HG02885 (cell line): ENCODE data around the gene BACE2.
"Not testable (repeated sequence)": the region's sequence is repeated elsewhere in the genome, so short reads cannot be mapped to it uniquely, and the experiment has no call there.

ENCODE experiments used
- ATAC-seq: cut with Tn5 transposase; IDR thresholded peaks from one replicate; pipeline ENCODE4 v1.9.1; 2021; ENCODE audit warnings: mild to moderate bottlenecking; ENCODE audit not compliant: unreplicated experiment, poor library complexity

Gene BACE2

DNA sequence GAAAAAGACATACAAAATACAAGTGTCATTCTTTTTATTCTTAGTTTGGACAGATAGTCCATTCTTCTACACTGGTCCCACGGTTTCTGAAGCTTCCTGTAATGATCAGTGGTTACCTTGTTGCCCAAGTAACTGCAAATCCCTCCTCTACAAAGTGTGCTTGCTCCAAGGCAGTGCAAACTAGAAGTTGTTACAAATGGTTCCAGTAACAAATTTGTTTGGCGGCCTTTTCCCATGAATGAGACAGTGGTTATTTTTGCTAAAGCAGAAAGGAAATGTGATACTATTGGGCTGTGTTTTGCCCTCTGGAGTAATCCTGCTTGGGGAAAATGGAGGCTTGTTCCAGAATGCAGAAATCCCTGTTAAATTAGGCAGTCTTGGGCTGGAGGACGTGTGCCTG, 8.9 kb downstream of the BACE2 start:
- ATAC-seq, result no peak

DNA sequence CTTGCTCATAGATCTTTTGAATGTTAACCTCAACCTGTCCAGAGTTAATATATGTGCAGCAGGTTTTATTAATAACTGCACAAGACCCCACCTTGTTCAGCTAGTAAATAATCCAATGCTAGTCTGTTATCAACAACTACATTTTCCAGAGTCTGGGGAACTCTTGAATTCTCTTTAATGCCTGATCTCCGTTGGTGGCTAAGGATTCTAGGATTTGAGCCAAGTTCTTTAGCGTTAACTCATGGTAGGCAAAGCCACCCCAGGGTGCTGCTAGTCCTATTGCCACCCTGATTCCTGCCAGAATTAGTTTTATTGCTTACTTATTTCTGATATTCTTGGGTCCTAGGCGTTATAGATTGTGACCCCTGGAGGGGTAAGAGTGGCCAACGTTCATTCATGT, 12.8 kb downstream of the BACE2 start:
- no peak for ATAC-seq

DNA sequence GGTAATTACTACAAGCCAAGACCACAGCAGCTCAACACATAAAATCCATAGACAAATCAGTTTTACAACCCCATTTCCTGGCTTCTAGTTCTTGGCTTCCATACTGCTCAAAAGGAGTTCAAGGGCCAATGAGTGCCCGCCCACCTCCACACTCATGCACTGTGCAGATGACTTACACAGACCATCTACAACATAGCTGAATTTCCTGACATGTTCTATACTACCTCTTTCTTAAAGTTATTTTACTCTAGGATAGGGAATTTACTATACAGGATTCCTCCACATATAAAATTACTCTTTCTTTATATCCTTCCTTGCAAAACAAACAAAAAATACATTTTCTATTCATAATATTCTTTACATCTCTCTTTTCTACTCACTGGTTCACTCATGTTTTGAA, 14.6 kb downstream of the BACE2 start:
- no peak for ATAC-seq

GRCh38 chr21:41183575-41183974, 15.6 kb downstream of the BACE2 start:
- no peak for ATAC-seq

DNA sequence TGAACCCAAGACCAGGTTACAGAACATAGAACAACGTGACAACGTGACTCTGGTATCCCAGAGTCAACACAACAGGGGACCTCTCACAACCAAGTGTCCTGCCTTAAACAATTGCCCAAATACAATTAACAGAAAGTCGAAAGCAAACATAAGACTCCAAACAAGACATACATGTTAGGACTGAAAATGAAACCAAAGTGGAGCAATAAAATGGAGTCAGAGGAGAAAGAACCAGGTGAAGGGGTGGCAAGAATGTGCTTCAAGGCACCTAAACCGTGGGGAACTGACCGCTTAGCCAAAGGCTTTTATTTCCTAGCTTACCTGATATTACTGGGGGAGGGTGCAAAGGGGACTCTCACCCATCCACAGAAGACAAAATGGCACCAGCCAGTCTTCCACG, 17.8 kb downstream of the BACE2 start:
- ATAC-seq, result no peak

DNA sequence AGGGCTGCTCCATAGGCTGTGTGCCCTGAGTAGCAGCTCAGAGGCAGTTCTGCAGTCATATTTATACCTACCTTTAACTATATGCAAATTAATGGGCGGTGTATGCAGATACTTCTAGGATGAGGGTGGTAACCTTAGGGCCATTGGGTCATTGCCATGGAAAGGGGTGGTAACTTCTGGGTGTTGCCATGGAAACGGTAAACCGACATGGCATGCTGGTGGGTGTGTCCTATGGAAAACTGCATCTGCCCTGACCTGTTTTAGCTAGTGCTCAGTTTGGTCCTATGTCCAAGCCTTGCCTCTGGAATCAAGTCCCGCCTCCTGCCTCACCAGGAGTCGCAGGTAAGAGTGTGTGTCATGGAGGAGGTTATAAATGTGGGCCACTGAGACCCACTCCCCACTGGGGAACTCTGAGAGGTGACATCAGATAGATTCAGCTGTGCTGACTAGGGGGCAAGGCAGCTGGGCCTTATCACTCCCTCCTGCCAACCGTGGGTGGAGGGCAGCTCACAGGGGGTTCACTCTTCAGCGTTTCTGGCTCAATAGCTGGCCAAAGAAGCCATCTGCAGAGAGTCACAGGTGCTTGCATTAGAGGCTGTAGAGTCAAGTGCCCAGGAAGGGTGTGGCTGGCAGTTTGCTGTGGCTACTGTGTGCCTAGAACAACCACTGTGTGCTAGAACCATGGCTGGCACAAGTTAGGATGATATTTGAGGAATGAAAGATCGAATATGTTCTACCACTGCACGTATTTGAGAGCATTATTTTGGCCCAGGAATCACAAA, 19.0 kb downstream of the BACE2 start:
- no peak for ATAC-seq

GRCh38 chr21:41187537-41188025, 19.6 kb downstream of the BACE2 start:
- ATAC-seq, result no peak

DNA sequence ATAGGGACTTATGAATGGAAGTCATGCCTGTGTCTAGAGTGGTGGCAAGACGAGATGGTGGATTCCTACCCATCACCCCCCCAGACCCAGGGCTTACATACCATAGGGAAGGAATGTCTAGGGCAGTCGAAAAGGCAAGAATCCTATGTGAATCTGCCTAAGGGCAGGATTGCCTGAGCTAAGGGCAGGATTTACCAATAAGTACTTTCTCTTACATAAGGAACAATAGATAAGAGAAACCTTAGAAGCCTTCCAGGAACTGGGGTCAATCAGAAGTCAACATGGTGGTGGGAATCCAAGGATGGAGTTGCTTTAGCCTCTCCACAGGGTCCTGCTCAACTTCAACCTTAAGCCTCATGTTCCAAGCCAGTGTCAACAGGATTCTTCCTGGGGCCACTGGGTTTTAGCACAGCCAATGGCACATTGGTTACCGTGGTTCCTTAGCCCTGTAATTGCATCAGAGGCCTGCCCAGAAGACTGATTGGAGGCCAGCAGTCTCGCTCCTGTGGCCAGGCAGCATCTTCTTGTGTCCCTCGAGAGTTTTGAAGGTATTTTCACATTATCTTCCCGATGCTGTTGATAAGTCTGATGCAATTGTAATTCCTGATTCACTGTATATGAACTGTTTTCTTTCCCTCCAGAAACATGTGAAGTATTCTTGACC, 20.7 kb downstream of the BACE2 start:
- ATAC-seq, result no peak

- ATAC-seq, result no peak
Observed at GRCh38 chr21:41189150-41189745, 21.3 kb downstream of the BACE2 start.

DNA sequence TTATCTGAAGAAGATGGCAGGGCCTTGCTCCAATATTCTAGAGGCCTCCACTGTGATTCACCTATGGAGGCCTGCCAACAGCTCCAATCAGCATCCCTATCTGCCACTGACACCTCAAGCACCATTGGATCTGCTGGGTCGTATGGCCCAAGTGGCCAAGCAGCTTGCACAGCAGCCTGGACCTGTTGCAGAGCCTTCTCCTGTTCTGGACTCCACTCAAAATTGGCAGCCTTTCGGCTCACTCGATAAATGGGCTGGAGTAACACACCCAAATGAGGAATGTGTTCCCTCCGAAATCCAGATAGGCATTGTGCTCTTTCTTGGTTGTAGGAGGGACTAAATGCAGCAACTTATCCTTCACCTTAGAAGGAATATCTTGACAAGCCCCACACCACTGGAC, 24.6 kb downstream of the BACE2 start:
- not testable (repeated sequence) for ATAC-seq

GRCh38 chr21:41195311-41195710, 27.4 kb downstream of the BACE2 start:
- ATAC-seq, result no peak

- no peak for ATAC-seq
Observed at GRCh38 chr21:41196993-41197392, 29.0 kb downstream of the BACE2 start.

- no peak for ATAC-seq
Observed at GRCh38 chr21:41197582-41197981, 29.6 kb downstream of the BACE2 start.

DNA sequence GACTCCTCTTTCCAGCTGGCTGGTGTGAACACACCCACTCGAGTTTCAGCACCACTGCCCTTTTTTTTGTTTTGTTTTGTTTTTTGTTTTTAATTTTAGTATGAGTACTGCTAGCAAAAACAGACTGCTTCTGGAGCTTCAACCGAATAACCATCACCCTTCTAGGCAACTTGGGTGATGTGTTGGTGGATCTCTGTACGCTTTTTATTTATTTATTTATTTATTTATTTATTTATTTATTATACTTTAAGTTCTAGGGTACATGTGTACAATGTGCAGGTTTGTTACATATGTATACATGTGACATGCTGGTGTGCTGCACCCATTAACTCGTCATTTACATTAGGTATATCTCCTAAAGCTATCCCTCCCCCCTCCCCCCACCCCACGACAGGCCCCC, 30.7 kb downstream of the BACE2 start:
- ATAC-seq, result not testable (repeated sequence)

GRCh38 chr21:41199123-41199522, 31.2 kb downstream of the BACE2 start:
- ATAC-seq, result no peak

GRCh38 chr21:41199588-41199987, 31.6 kb downstream of the BACE2 start:
- no peak for ATAC-seq

- no peak for ATAC-seq
Observed at GRCh38 chr21:41201385-41201784, 33.4 kb downstream of the BACE2 start.

DNA sequence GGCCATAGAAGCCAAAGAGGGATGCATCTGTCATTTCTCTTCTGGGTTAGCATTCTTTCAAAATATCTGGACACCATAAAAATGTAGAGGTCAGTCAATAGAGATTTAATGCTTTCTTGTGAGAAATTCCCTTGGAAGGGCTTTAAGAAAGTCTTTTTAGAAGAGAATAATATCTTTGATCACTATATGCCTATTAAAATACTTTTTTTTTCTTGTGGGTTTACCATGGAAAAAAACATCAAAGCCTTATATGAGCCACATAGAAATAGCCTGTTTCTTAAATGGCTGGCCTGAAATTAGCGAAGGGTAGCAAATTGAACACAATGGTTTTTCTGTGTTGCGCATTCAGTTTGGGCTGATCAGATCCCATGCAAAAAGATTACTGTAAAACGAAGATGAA, 36.8 kb downstream of the BACE2 start:
- no peak for ATAC-seq

DNA sequence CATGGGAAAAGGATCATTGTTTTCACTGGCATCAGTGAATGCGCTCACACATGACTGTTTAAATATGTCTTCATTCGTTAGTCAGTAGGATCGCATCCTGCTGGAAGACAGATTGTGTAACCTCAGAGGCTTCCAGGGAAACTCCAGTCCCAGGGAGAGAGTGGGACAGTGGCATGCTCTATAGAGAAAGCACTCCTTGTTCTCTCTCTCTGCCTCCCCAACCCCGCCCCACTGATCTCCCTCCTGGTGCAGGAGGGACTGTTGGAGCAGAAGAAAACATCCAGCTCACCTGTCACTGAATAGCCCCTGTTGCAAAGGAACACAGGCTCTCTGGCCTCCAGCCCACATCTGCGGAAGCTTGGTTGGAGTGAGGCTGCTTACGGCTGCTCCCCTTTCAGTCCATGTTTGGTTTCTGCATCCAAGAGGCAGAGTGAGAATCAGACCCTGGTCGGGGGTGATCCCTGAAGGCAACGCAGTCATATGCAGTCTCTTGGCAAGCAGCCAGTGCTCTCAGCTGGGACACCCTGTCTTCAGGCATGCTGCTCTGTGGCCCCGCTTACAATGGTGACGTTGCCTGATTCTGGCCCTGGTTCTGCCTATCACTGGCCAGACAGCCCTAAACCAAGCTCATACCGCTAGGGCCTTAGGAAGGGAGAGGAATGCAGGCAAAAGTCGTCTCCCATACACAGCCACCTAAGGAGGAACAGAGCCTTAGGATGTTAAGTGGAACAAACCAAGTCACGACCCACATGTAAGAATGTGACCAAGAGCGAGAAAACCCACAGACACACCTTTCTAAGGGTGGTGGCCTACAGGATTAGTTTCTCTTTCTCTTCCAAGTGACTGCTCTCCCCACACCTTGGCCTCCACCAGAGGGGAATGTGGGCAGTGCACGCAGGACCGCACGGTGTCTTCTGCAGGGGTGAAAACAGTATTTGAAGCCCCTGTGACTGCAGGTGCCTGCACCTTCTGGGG, 39.7 kb downstream of the BACE2 start:
- no peak for ATAC-seq

DNA sequence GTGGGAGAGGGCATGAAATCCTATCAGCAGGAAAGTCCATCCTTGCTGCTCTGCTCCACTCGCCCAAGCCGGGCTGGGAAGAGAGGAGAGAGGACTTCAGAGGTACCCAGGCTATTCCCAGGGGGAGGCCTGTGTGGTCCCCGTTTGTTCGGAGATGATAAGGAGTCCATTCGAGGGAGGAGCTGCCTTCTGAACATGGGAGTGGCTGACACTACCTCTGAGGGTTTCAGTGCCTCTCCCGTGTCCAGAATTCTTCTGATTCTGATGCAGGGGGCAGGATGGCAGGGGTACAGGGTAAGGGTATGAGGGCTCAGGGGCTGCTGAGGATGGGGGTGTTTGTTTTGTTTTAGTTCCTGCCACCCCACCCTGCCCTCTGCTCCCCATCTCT, 40.4 kb downstream of the BACE2 start:
- no peak for ATAC-seq
